Measurements from ENCODE around the gene GAN. TPM values are rescaled to one million over a fixed set of nuclear protein-coding genes. Genes with fewer than 3 reads are reported as not detected.

The GAN gene
- 10 to 100 TPM in 1 of 7 donors, 1 to 10 TPM in 6; 4.5 to 10.3 (median 6.1) TPM for total RNA-seq
- under 1 TPM; 0.54 to 0.77 (median 0.58) TPM for polyA plus RNA-seq
- long read RNA-seq, donor 1: 0 reads
- long read RNA-seq, donor 2: 0 reads

GRCh38 chr16:81314603-81315270 is at the start of gene GAN:
TSS of gene GAN (plus strand) at chr16:81314962. CDS start at chr16:81315114, 152 bp downstream.
- H3K27me3 ChIP-seq (replicated peaks in 1 of 7): no peaks in the 10 kb centered on the region
- peak; percentile 95 to 98 (median 97) for TF ChIP-seq POLR2AphosphoS5 (IDR thresholded peaks at IDR 0.05)
- TF ChIP-seq, protein P1, sequence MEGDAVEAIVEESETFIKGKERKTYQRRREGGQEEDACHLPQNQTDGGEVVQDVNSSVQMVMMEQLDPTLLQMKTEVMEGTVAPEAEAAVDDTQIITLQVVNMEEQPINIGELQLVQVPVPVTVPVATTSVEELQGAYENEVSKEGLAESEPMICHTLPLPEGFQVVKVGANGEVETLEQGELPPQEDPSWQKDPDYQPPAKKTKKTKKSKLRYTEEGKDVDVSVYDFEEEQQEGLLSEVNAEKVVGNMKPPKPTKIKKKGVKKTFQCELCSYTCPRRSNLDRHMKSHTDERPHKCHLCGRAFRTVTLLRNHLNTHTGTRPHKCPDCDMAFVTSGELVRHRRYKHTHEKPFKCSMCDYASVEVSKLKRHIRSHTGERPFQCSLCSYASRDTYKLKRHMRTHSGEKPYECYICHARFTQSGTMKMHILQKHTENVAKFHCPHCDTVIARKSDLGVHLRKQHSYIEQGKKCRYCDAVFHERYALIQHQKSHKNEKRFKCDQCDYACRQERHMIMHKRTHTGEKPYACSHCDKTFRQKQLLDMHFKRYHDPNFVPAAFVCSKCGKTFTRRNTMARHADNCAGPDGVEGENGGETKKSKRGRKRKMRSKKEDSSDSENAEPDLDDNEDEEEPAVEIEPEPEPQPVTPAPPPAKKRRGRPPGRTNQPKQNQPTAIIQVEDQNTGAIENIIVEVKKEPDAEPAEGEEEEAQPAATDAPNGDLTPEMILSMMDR (IDR thresholded peaks at IDR 0.05 in 8 of 11, conservative IDR thresholded peaks at IDR 0.05 in 3 of 11): peak in 3 of 11 experiments; percentile 11 to 24 (median 14)
- peak in 1 of 3 donors; percentile 18 for TF ChIP-seq POLR2A (IDR thresholded peaks at IDR 0.05)
- WGBS, 5 donors: 0 to 1% (median 1%) methylated on average over 35 to 75 of the region's 75 CpGs
- H3K9me3 ChIP-seq: no peaks in the 10 kb centered on the region
- DNase-seq: peak; percentile 99
- H3K4me1 ChIP-seq: peaks cover 17 to 80% (median 39%) of the 10 kb centered on the region in 6 donors
- peak within 1 kb of the TSS; percentile 57 to 98 (median 90) for H3K4me3 ChIP-seq
- peaks cover 0 to 15% (median 0%) of the 10 kb centered on the region in 6 donors for H3K36me3 ChIP-seq
- intact Hi-C loops (cut with DNase I; ENCODE audit: low total_unique reads): no loop called here
- peak within 1 kb of the TSS; percentile 72 to 93 (median 91) for H3K27ac ChIP-seq

DNA sequence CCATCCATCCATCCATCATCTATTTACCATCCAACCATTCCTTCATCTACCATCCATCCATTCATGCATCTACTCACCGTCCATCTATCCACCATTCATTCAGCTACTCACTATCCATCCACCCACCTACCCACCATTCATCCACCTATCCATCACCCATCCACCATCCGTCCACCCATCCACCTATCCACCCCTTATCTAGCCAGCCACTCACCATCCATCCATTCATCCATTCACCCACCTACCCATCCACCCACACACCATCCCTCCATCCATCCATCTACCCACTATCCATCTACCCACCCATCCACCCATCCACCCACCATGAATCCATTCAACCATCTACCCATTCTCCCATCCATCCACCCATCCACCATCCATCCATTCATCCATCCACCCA is 49.7 kb upstream of the GAN start:
- intact Hi-C loops (cut with DNase I; ENCODE audit: low total_unique reads): no loop called here
- TF ChIP-seq POLR2A (IDR thresholded peaks at IDR 0.05) (no peak), POLR2AphosphoS5 (IDR thresholded peaks at IDR 0.05) (no peak)
- TF ChIP-seq, protein P1 (IDR thresholded peaks at IDR 0.05 in 8 of 11, conservative IDR thresholded peaks at IDR 0.05 in 3 of 11): no peak
- Histone ChIP-seq H3K9me3 (no peaks in the 10 kb centered on the region), H3K36me3 (no peaks in the 10 kb centered on the region), H3K27ac (no peak overlapping the region), H3K4me1 (no peaks in the 10 kb centered on the region), H3K4me3 (no peak overlapping the region), H3K27me3 (replicated peaks in 1 of 7) (no peaks in the 10 kb centered on the region)
- no peak for DNase-seq
- WGBS, 5 donors: 92 to 97% (median 95%) methylated on average over 2 of the region's 2 CpGs

DNA sequence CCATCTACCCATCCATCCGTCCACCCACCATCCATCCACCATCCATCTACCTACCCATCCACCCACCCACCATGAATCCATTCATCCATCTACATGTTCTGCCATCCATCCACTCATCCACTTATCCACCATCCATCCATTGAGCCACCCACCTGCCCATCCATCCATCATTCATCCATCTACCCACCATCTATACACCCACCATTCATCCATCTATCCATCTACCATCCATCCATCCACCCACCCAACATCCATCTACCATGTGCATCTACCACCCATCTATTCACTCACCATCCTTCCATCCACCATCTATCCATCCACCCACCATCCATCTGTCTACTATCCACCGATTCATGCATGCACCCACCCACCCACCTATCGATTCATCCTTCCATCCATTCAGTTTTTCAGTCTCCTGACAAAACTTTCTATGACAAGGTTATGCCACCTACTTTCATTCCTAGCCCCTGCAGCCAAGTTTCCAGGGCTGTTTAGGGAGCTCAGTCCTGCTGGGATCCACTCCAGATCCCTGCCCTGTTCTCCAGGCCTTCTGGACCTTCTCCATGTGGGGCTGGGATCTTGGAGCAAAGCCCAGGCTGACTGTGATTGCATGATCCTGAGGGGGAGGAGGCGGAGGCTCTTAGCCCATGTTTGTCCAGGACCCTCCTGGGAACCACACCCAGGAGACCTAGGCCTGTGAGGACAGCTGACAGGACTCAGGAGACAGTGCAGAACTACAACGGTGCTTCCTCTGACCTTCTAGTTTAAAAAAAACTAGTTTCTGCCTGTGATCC is 48.9 kb upstream of the GAN start:
- DNase-seq: no peak
- 72 to 93% (median 85%) methylated on average over 5 of the region's 5 CpGs for WGBS, 5 donors
- TF ChIP-seq POLR2AphosphoS5 (IDR thresholded peaks at IDR 0.05): peak in 2 of 3 donors; percentile 21 to 39
- TF ChIP-seq, protein P1 (IDR thresholded peaks at IDR 0.05 in 8 of 11, conservative IDR thresholded peaks at IDR 0.05 in 3 of 11): no peak
- no peak for TF ChIP-seq POLR2A (IDR thresholded peaks at IDR 0.05)

GRCh38 chr16:81266680-81267095 is 48.1 kb upstream of the GAN start:
- intact Hi-C loops (cut with DNase I; ENCODE audit: low total_unique reads): no loop called here
- Histone ChIP-seq H3K27ac (no peak overlapping the region), H3K9me3 (no peaks in the 10 kb centered on the region), H3K36me3 (no peaks in the 10 kb centered on the region), H3K27me3 (replicated peaks in 1 of 7) (no peaks in the 10 kb centered on the region), H3K4me1 (no peaks in the 10 kb centered on the region), H3K4me3 (no peak overlapping the region)
- 53 to 68% (median 62%) methylated on average over 7 of the region's 7 CpGs for WGBS, 5 donors
- no peak for DNase-seq
- TF ChIP-seq POLR2AphosphoS5 (IDR thresholded peaks at IDR 0.05) (no peak), POLR2A (IDR thresholded peaks at IDR 0.05) (no peak)
- TF ChIP-seq, protein P1 (IDR thresholded peaks at IDR 0.05 in 8 of 11, conservative IDR thresholded peaks at IDR 0.05 in 3 of 11): no peak

More for the DNA sequence above, 48.9 kb upstream of the GAN start:
- Histone ChIP-seq H3K36me3 (no peaks in the 10 kb centered on the region), H3K27ac (no peak overlapping the region), H3K9me3 (no peaks in the 10 kb centered on the region), H3K4me1 (no peaks in the 10 kb centered on the region), H3K27me3 (replicated peaks in 1 of 7) (no peaks in the 10 kb centered on the region), H3K4me3 (no peak overlapping the region)
- intact Hi-C loops (cut with DNase I; ENCODE audit: low total_unique reads): no loop called here

Data from spleen (tissue), 13 donors.